H9 (cell line): ENCODE results near the gene AGBL4. TPM values are rescaled to one million over a fixed set of nuclear protein-coding genes. Genes with fewer than 3 reads are reported as not detected.

Experiments used
- DNase-seq: peaks from one replicate; pipeline ENCODE4 v3.0.0-alpha.2; 2017
- H2AFZ ChIP-seq: one replicate; pipeline ENCODE4 v1.6.1; 2013; ENCODE audit warnings: mild to moderate bottlenecking, low read length, control low read depth, moderate library complexity
- H2AK5ac ChIP-seq: 2 replicates; pipeline ENCODE4 v1.6.1; 2013; ENCODE audit warnings: low read length, control low read depth, mixed read lengths; ENCODE audit not compliant: insufficient read length
- H2BK120ac ChIP-seq: one replicate; pipeline ENCODE4 v1.6.1; 2013; ENCODE audit warnings: low read depth, mild to moderate bottlenecking, low read length, control low read depth, inconsistent platforms; ENCODE audit not compliant: poor library complexity, severe bottlenecking
- H2BK12ac ChIP-seq: 2 replicates; pipeline ENCODE4 v1.6.1; 2013; ENCODE audit warnings: low read length, control low read depth, mixed read lengths, low read depth; ENCODE audit not compliant: insufficient read length
- H2BK15ac ChIP-seq: 2 replicates; pipeline ENCODE4 v1.6.1; 2013; ENCODE audit warnings: low read depth, low read length, control low read depth
- H2BK20ac ChIP-seq: one replicate; pipeline ENCODE4 v1.6.1; 2013; ENCODE audit warnings: low read depth, mild to moderate bottlenecking, low read length, control low read depth, inconsistent platforms; ENCODE audit not compliant: poor library complexity, severe bottlenecking
- H2BK5ac ChIP-seq: 2 replicates; pipeline ENCODE4 v1.6.1; 2013; ENCODE audit warnings: low read length, control low read depth, mixed read lengths; ENCODE audit not compliant: insufficient read length
- H3K14ac ChIP-seq: 2 replicates; pipeline ENCODE4 v1.6.1; 2013; ENCODE audit warnings: low read length, control low read depth; ENCODE audit not compliant: insufficient read depth
- H3K18ac ChIP-seq: 2 replicates; pipeline ENCODE4 v1.6.1; 2013; ENCODE audit warnings: low read depth, mild to moderate bottlenecking, mixed read lengths, low read length, control low read depth; ENCODE audit not compliant: insufficient read length
- H3K23ac ChIP-seq: 2 replicates; pipeline ENCODE4 v1.6.1; 2013; ENCODE audit warnings: low read length, control low read depth, mixed read lengths, low read depth; ENCODE audit not compliant: insufficient read length
- H3K23me2 ChIP-seq: 2 replicates; pipeline ENCODE4 v1.6.1; 2013; ENCODE audit warnings: low read depth, mild to moderate bottlenecking, mixed read lengths, low read length, control low read depth; ENCODE audit not compliant: insufficient read length, poor library complexity, severe bottlenecking
- H3K27ac ChIP-seq: 2 replicates; pipeline ENCODE4 v1.5.1; 2013; ENCODE audit warnings: low read length, control low read depth, mixed read lengths, low read depth; ENCODE audit not compliant: insufficient read length
- H3K27me3 ChIP-seq: 2 replicates; pipeline ENCODE4 v1.6.1; 2013; ENCODE audit warnings: low read length, control low read depth, inconsistent platforms; ENCODE audit not compliant: insufficient read depth
- H3K4ac ChIP-seq: 2 replicates; pipeline ENCODE4 v1.6.1; 2013; ENCODE audit warnings: low read depth, mild to moderate bottlenecking, control low read depth, inconsistent platforms, low read length, moderate library complexity
- H3K4me1 ChIP-seq: 2 replicates; pipeline ENCODE4 v1.6.1; 2013; ENCODE audit warnings: low read length, control low read depth, inconsistent platforms; ENCODE audit not compliant: insufficient read depth
- H3K4me2 ChIP-seq: 2 replicates; pipeline ENCODE4 v1.6.1; 2013; ENCODE audit warnings: low read length, control low read depth, mixed read lengths; ENCODE audit not compliant: insufficient read length, insufficient read depth
- H3K56ac ChIP-seq: 2 replicates; pipeline ENCODE4 v1.6.1; 2013; ENCODE audit warnings: low read depth, mild to moderate bottlenecking, mixed read lengths, low read length, control low read depth; ENCODE audit not compliant: insufficient read length
- H3K79me1 ChIP-seq: 2 replicates; pipeline ENCODE4 v1.6.1; 2013; ENCODE audit warnings: low read depth, mild to moderate bottlenecking, moderate library complexity, low read length, control low read depth, inconsistent platforms; ENCODE audit not compliant: insufficient read depth, poor library complexity, severe bottlenecking
- H3K79me2 ChIP-seq: 2 replicates; pipeline ENCODE4 v1.6.1; 2013; ENCODE audit warnings: low read length, control low read depth, inconsistent platforms; ENCODE audit not compliant: insufficient read depth
- H3K9ac ChIP-seq: 2 replicates; pipeline ENCODE4 v1.6.1; 2013; ENCODE audit warnings: low read length, control low read depth, mixed read lengths; ENCODE audit not compliant: insufficient read length; ENCODE audit errors: extremely low read depth
- H3K9me3 ChIP-seq: one replicate; pipeline ENCODE4 v1.6.1; 2013; ENCODE audit warnings: low read depth, low read length, inconsistent platforms; ENCODE audit not compliant: control insufficient read depth
- H3T11ph ChIP-seq: one replicate; pipeline ENCODE4 v1.6.1; 2013; ENCODE audit warnings: mild to moderate bottlenecking, low read length, control low read depth, inconsistent platforms
- H4K20me1 ChIP-seq: one replicate; pipeline ENCODE4 v1.6.1; 2013; ENCODE audit not compliant: control insufficient read depth, insufficient read length, insufficient read depth
- H4K5ac ChIP-seq: 2 replicates; pipeline ENCODE4 v1.6.1; 2013; ENCODE audit warnings: low read depth, mild to moderate bottlenecking, mixed read lengths, low read length, control low read depth; ENCODE audit not compliant: insufficient read length
- H4K8ac ChIP-seq: replicated peaks from 2 replicates; pipeline ENCODE4 v1.6.1; 2013; ENCODE audit warnings: low read length, control low read depth, mixed read lengths, low read depth; ENCODE audit not compliant: insufficient read length
- H4K91ac ChIP-seq: 2 replicates; pipeline ENCODE4 v1.6.1; 2013; ENCODE audit warnings: low read depth, mild to moderate bottlenecking, moderate library complexity, mixed read lengths, low read length, control low read depth; ENCODE audit not compliant: insufficient read length
- H3K27ac Mint-ChIP-seq, 3 experiments: 2 replicates in 2 of 3; 3 replicates in 1 of 3; pipeline ENCODE4 v1.8.0; 2020 to 2021; ENCODE audit warnings: mixed read lengths in 3 of 3, mild to moderate bottlenecking in 1 of 3, moderate library complexity in 1 of 3
- H3K27me3 Mint-ChIP-seq: 2 replicates; pipeline ENCODE4 v1.8.0; 2021; ENCODE audit warnings: low read depth, mild to moderate bottlenecking, moderate library complexity, mixed read lengths
- H3K36me3 Mint-ChIP-seq, 3 experiments: 2 replicates in 2 of 3; 3 replicates in 1 of 3; pipeline ENCODE4 v1.8.0; 2020 to 2021; ENCODE audit warnings: low read depth in 3 of 3, mixed read lengths in 3 of 3; ENCODE audit not compliant: insufficient read depth in 1 of 3
- H3K4me1 Mint-ChIP-seq, 2 experiments: 2 replicates each; pipeline ENCODE4 v1.8.0; 2020; ENCODE audit warnings: mixed read lengths in 2 of 2
- H3K4me3 Mint-ChIP-seq, 2 experiments: 2 replicates in 1 of 2; 3 replicates in 1 of 2; pipeline ENCODE4 v1.8.0; 2020 to 2021; ENCODE audit warnings: mild to moderate bottlenecking in 2 of 2, mixed read lengths in 2 of 2, moderate library complexity in 1 of 2
- H3K9me3 Mint-ChIP-seq, 2 experiments: 2 replicates in 1 of 2; 3 replicates in 1 of 2; pipeline ENCODE4 v1.8.0; 2020; ENCODE audit warnings: mild to moderate bottlenecking in 2 of 2, mixed read lengths in 2 of 2, moderate library complexity in 1 of 2
- CTCF ChIP-seq: fragments of 200-600 bp; sonication (generic); conservative IDR thresholded peaks from 3 replicates; pipeline ENCODE4 v1.8.0; 2021; ENCODE audit warnings: antibody characterized with exemption, mild to moderate bottlenecking
- WGBS: extraction: QIAGEN DNeasy Blood & Tissue Kit; methylation state at CpG from one replicate; pipeline ENCODE4 v1.1.7; 2013; ENCODE audit warnings: missing lambda C conversion rate, low lambda C conversion rate, mixed read lengths; ENCODE audit not compliant: insufficient read length; ENCODE audit errors: extremely low coverage; 5-methylcytosine and 5-hydroxymethylcytosine counted together
- total RNA-seq: library from RNA; stranded (reverse); gene quantifications from 2 replicates; pipeline ENCODE4 v1.2.1, GENCODE V29; 2021

AGBL4 gene
- total RNA-seq, 1 experiment from 2014 or later = not detected

DNA sequence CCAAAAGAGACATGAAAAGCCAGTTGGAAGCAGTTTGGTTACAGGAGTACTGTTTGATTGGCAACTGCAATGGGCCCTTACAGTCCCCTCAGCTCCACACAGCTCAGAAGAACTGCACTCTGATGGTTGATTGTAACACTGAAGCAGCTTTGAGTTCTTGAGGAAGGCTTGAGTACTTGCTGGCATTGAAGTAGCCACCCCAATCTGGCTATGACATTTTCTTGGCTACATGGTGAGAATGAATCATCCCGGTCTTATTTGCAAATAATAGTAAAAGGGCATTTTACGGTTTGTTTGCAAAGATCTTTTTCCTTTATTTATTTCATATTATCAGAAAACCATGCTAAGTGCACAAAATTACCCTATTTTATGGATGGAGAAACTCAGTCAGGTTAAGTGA lies 1087.3 kb downstream of the AGBL4 start:
- Histone ChIP-seq H3K9me3 (peaks cover 6% of the 10 kb centered on the region), H3K79me1 (no peaks in the 10 kb centered on the region), H4K5ac (no peak overlapping the region), H3K18ac (no peak overlapping the region), H3K23ac (no peak overlapping the region), H2BK15ac (no peak overlapping the region), H3K14ac (no peak overlapping the region), H3K4me2 (no peak overlapping the region), H2BK120ac (no peak overlapping the region), H3K4ac (no peak overlapping the region), H3K9ac (no peak overlapping the region), H3K27ac (no peak overlapping the region), H3K23me2 (no peaks in the 10 kb centered on the region), H3K56ac (no peak overlapping the region), H2AFZ (no peak overlapping the region), H4K91ac (no peak overlapping the region), H2BK5ac (no peak overlapping the region), H4K20me1 (no peaks in the 10 kb centered on the region), H3K27me3 (no peaks in the 10 kb centered on the region), H3K4me1 (no peaks in the 10 kb centered on the region), H3K79me2 (no peaks in the 10 kb centered on the region), H3T11ph (no peak overlapping the region), H2BK20ac (no peak overlapping the region), H2BK12ac (no peak overlapping the region), H2AK5ac (no peak overlapping the region), H4K8ac (no peak overlapping the region)
- no peak for DNase-seq
- Mint-ChIP-seq H3K4me1 (no peaks in the 10 kb centered on the region), H3K4me3 (no peak overlapping the region), H3K27ac (no peak overlapping the region), H3K36me3 (peaks cover 0 to 24% (median 0%) of the 10 kb centered on the region in 3 experiments; a peak in 4 of 7 replicates), H3K9me3 (peaks cover 32 to 90% of the 10 kb centered on the region in 2 experiments), H3K27me3 (peaks cover 3% of the 10 kb centered on the region; the same call in 1 of the 2 replicates)
- WGBS = no CpG with 5 or more reads among the region's 2 CpGs
- TF ChIP-seq CTCF = no peak
